Mucosa of descending colon (tissue), 3 donors: ENCODE measurements around the gene EIF4E2. TPM values are rescaled to one million over a fixed set of nuclear protein-coding genes. Genes with fewer than 3 reads are reported as not detected.

Experiments
- ATAC-seq: fragments of 200-7000 bp; cut with Tn5 transposase; one replicate; pipeline ENCODE4 v1.9.1; 2020; ENCODE audit warnings: mild to moderate bottlenecking, moderate library complexity
- DNase-seq, 3 donors: peaks; one replicate each; pipeline ENCODE4 v3.0.0-alpha.2; 2020
- H3K36me3 ChIP-seq: fragments of 200-600 bp; one replicate; pipeline ENCODE4 v1.8.0; 2021; ENCODE audit warnings: low read depth, mild to moderate bottlenecking
- H3K4me1 ChIP-seq: fragments of 200-600 bp; one replicate; pipeline ENCODE4 v1.8.0; 2021; ENCODE audit warnings: low read depth, mild to moderate bottlenecking
- H3K4me3 ChIP-seq: fragments of 200-600 bp; one replicate; pipeline ENCODE4 v1.8.0; 2021; ENCODE audit warnings: mild to moderate bottlenecking
- H3K9me3 ChIP-seq: fragments of 200-600 bp; one replicate; pipeline ENCODE4 v1.8.0; 2021; ENCODE audit warnings: mild to moderate bottlenecking
- CTCF ChIP-seq: fragments of 200-600 bp; IDR thresholded peaks from one replicate; pipeline ENCODE4 v1.8.0; 2022; ENCODE audit warnings: antibody characterized with exemption, mild to moderate bottlenecking
- intact Hi-C, 2 donors: fragments of 100-400 bp; cut with DNase I in 1 of 2; cut with micrococcal nuclease in 1 of 2; formaldehyde crosslinking; loops; one replicate each; pipeline versions ENCODE4 v1.11.0 to v1.11.1; 2022; cut with DNase I, micrococcal nuclease
- total RNA-seq, 3 donors: library from RNA; stranded (reverse); fragmentation: NEBNext Ultra II Directional in 2 of 3; extraction: Animal tissue kit (Norgen Biotek cat#: 25700) in 2 of 3; gene quantifications; one replicate each; pipeline versions ENCODE4 v1.2.1 to v1.2.4, GENCODE V29; 2021 to 2023
- donor health status: DM: no; HTN: no; CAD: no; lungs with moderate emphysema.
- donor health status: DM: no; HTN: no; CAD: no.
- donor health status: DM: no; HTN: yes; CAD: no.

Gene EIF4E2
- total RNA-seq, 3 donors from 2014 or later: 62.7 to 116 (median 90.9) TPM

DNA sequence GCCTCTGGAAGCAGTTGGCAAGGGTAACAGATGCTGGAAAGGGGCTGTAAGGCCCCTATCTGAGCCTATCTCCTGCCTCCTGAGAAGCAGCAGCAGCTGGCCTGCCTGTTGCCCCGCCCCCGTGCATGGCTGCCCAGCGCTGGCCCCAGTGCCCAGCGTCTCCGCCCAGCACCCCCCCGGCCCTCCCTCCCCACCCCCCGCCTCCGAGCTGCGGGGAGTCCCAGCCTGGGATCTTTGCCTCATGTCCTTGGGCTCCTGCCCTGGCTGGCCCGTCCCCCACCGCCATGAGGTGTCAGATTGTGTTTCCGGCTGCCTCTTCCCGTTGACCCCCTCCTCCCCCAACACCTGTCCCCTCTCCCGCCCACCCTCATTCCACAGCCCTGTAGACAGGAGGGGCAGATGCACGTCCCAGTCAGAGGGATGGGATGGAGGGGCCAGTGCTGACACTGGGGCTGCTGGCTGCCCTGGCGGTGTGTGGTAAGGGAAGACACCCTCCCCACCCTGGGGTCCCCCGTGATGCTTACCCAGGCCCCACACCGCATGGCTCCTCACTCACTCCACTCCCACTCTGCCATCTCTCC, 24.6 kb upstream of the EIF4E2 start, which contains the start of gene CHRND:
CHRND (plus strand) TSS at position 370 of the 581 bp plus-strand sequence; CDS start at position 426, 56 bp downstream.
- TF ChIP-seq CTCF: no peak
- no peaks in the 10 kb centered on the region for H3K9me3 ChIP-seq
- no peak within 1 kb of the TSS for H3K4me3 ChIP-seq
- no peaks in the 10 kb centered on the region for H3K36me3 ChIP-seq
- intact Hi-C loops: no loop called here
- ATAC-seq (no peak), DNase-seq (peak in 1 of 3 donors; percentile 36)
- peaks cover 17% of the 10 kb centered on the region for H3K4me1 ChIP-seq

DNA sequence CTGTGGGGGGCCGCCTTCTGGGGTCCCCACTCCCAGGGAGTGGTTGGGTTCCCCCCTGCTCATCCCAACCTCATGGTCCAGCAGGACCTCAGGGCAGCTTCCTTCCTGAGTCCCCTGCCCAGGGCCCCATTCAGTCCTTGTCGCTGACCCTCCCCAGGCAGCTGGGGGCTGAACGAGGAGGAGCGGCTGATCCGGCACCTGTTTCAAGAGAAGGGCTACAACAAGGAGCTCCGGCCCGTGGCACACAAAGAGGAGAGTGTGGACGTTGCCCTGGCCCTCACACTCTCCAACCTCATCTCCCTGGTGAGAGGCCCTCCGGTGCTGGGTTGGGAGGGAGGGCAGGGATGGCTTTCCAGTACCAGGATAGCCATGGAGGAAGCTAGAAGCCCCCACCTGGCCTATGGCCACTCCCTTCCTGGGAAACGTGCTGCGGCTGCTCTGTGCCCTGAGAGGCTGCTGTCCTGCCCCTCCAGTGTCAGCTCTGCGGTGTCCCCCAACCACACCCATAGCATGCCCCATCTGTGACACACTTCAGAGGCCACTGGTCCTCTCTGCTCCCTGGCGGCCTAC, 24.0 kb upstream of the EIF4E2 start:
- no peak overlapping the region for H3K4me3 ChIP-seq
- H3K36me3 ChIP-seq: no peaks in the 10 kb centered on the region
- no peaks in the 10 kb centered on the region for H3K9me3 ChIP-seq
- peaks cover 17% of the 10 kb centered on the region for H3K4me1 ChIP-seq
- TF ChIP-seq CTCF: no peak
- ATAC-seq (no peak), DNase-seq (peak in 1 of 3 donors; percentile 36)
- intact Hi-C loops: no loop called here

- H3K4me1 ChIP-seq: peaks cover 9% of the 10 kb centered on the region
- no peak for TF ChIP-seq CTCF
- ATAC-seq (no peak), DNase-seq (peak in 2 of 3 donors; percentile 11 to 12)
- no peaks in the 10 kb centered on the region for H3K36me3 ChIP-seq
- no peaks in the 10 kb centered on the region for H3K9me3 ChIP-seq
- intact Hi-C loops: no loop called here
- H3K4me3 ChIP-seq: no peak overlapping the region
Observed at GRCh38 chr2:232527905-232528470, 22.5 kb upstream of the EIF4E2 start.

- no peak overlapping the region for H3K4me3 ChIP-seq
- no peak for TF ChIP-seq CTCF
- no peaks in the 10 kb centered on the region for H3K36me3 ChIP-seq
- intact Hi-C loops: no loop called here
- DNase-seq (peak in 2 of 3 donors; percentile 5 to 18), ATAC-seq (no peak)
- no peaks in the 10 kb centered on the region for H3K9me3 ChIP-seq
- H3K4me1 ChIP-seq: peaks cover 5% of the 10 kb centered on the region
Observed at GRCh38 chr2:232528746-232529460, 21.6 kb upstream of the EIF4E2 start.

GRCh38 chr2:232529806-232530547, 20.5 kb upstream of the EIF4E2 start:
- intact Hi-C loops: no loop called here
- DNase-seq: peak in 2 of 3 donors; percentile 10 to 37
- no peak for ATAC-seq
- no peak for TF ChIP-seq CTCF
- Histone ChIP-seq H3K9me3 (no peaks in the 10 kb centered on the region), H3K4me1 (no peaks in the 10 kb centered on the region), H3K36me3 (no peaks in the 10 kb centered on the region), H3K4me3 (no peak overlapping the region)
